ENCODE data around the gene TRIM44. TPM values are rescaled to one million over a fixed set of nuclear protein-coding genes. Genes with fewer than 3 reads are reported as not detected.
"Not testable (repeated sequence)": the region's sequence is repeated elsewhere in the genome, so short reads cannot be mapped to it uniquely, and the experiment has no call there.

The TRIM44 gene
- total RNA-seq, 1 donor from 2014 or later, result 57.8 TPM

DNA sequence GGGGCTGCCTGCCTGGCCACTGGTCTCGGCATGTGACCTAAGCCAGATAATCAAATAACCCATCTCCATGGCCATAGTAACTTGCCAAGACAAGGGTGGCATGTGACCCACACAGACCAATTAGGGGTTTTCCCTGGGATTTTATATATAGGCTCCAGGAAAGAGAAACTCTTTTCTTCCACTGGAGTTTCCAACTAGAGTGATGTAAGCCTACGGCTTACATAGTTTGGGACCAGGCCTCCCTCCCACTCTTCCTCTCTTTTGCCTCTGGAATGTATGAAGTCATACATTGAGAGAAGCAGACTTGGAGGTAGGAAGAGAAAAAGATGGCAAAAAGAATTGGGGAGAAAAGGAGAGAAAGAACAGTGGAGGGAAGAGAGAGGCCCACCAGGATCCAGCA lies 196.7 kb downstream of the TRIM44 start:
- intact Hi-C loops (cut with DNase I), result no loop called here
- no peak for DNase-seq (ENCODE audit: low spot score)

DNA sequence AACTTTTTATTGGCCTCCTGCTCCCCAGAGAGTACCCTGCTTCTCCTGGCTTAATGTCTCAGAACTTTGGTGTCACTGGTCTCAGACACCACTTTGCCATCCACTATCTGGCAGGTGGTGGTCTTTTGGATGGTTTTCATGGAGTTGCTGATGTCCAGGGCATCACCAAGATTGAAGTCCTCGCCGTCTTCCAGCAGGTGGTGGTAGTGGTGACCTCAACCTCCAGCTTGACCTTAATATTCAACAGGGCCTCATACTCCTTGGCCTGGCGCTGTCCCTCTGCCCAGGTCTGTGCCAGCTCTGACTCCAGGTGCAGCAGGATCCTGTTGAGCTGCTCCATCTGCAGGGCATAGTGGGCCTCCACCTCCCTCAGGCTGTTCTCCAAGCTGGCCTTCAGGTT lies 197.6 kb downstream of the TRIM44 start:
- intact Hi-C loops (cut with DNase I); DNase-seq (ENCODE audit: low spot score): not testable (repeated sequence)

DNA sequence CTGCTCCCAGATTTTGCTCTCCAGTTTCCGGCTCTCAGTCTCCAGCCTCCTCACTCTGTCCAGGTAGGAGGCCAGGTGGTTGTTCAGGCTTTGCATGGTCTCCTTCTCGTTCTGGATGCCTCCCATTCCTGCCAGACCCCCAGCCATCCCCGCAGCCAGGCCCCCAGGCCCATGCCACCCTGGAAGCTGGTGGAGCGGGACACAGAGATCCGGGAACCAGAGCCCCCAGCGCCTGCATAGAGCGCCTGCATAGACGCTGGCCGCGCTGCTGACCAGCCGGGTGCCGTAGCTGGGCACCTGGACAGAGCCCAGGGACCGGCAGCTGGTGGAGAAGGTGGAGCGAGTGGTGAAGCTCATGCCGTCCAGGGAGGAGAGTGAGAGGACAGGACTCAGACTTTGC lies 198.6 kb downstream of the TRIM44 start:
- no peak for DNase-seq (ENCODE audit: low spot score)
- intact Hi-C loops (cut with DNase I), result no loop called here

DNA sequence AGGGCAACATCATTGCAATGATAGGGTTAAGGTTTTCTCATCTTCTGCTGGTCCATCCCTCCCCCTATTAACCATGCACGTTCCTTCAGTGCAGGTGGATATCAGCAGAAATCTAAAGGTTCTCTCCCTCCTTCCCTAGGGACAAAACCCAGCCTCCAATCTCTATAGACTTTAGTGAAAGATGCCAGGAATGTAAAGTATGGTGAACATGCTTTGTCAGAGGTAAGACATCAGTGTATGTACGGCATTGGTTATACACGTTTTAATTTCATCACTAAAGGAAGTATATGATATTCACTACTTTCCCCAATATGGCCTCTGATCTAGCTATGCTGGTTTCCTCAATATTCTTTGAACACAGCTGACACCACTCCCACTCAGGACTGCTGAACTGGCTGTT lies 200.1 kb downstream of the TRIM44 start:
- DNase-seq (ENCODE audit: low spot score), result no peak
- intact Hi-C loops (cut with DNase I), result no loop called here

DNA sequence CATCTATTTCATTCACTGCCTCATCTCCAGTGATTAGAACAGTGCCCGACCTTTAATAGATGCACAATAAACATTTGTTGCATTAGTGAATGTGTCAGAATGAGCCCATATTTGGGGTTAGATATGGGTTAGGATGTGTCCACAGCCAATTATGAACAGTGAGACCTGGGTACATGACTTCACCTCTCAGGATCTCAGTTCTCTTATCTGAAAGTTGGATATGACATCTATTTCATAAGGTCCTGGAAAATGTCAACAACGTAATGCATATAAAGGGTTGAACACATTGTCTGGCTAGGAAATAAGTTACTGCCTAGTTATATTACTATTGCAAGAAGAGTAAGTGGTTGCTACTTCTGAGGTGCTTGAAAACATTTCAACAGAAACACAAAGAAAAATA lies 201.6 kb downstream of the TRIM44 start:
- intact Hi-C loops (cut with DNase I), result no loop called here
- no peak for DNase-seq (ENCODE audit: low spot score)

DNA sequence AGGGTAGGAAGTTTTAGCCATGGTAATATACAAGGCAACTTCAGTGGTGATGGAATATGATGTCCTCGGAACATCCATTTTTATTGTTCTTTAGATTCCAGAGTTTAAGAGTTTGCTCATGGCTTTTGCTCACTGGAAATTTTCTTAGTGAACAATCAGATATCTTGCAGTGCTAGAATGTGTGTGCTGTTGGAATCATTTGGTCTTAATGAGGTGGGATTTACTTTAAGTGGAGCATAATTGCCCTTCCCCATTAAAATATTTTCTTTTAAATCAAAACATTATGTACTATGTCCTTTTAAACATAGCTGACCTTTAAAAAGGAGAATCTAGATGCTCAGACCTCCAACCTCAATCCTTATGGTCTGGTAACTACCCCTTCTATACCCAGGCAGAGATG lies 204.0 kb downstream of the TRIM44 start:
- DNase-seq (ENCODE audit: low spot score), result no peak
- intact Hi-C loops (cut with DNase I), result no loop called here

Other genes with a start within 250 kb of the TRIM44 start
- gene SLC1A2, start 243.2 kb upstream of the TRIM44 start, total RNA-seq, result 8.8 TPM
- 4.5 TPM for gene PAMR1, start 137.2 kb upstream of the TRIM44 start, total RNA-seq
- gene FJX1, start 44.3 kb upstream of the TRIM44 start, total RNA-seq, result 3.6 TPM

All from cardiac septum (tissue), 1 donor.